Stimulated activated naive CD8-positive, alpha-beta T cell treated with anti-CD3 and anti-CD28 coated beads, Interleukin-15, Interleukin-2, amounts not matched to agents 100 ng/mL and 50 ng/mL, for 24 hours (primary cell): ENCODE data around the gene LMBR1.
"Not testable (repeated sequence)": the region's sequence is repeated elsewhere in the genome, so short reads cannot be mapped to it uniquely, and the experiment has no call there.

ENCODE experiments used
- H3K27ac Mint-ChIP-seq: one replicate; pipeline ENCODE4 v1.8.0; 2021; ENCODE audit warnings: mild to moderate bottlenecking, mixed read lengths
- H3K27me3 Mint-ChIP-seq: one replicate; pipeline ENCODE4 v1.8.0; 2021; ENCODE audit warnings: mixed read lengths
- H3K36me3 Mint-ChIP-seq: one replicate; pipeline ENCODE4 v1.8.0; 2021; ENCODE audit warnings: low read depth, mixed read lengths
- H3K4me1 Mint-ChIP-seq: one replicate; pipeline ENCODE4 v1.8.0; 2021; ENCODE audit warnings: low read depth, mixed read lengths
- H3K4me3 Mint-ChIP-seq: one replicate; pipeline ENCODE4 v1.8.0; 2021; ENCODE audit warnings: mild to moderate bottlenecking, mixed read lengths
- H3K9me3 Mint-ChIP-seq: one replicate; pipeline ENCODE4 v1.8.0; 2021; ENCODE audit warnings: mixed read lengths

The LMBR1 gene

DNA sequence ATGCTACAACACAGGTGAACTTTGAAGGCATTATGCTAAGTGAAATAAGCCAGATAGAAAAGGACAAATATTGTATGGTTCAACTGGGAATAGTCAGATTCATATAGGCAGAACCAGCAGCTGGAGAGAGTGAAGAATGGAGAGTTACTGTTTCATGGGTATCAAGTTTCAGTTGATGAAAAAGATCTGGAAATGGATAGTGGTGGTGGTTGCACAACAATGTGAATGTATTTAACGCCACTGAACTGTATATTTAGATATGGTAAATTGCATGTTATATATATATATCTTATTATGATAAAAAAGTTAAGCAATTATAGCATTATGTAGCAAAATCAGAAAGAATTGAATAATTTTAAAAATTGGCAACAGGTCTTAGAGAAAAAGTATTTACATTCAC, 3.9 kb downstream of the LMBR1 start:
- no peak overlapping the region for H3K27ac Mint-ChIP-seq

DNA sequence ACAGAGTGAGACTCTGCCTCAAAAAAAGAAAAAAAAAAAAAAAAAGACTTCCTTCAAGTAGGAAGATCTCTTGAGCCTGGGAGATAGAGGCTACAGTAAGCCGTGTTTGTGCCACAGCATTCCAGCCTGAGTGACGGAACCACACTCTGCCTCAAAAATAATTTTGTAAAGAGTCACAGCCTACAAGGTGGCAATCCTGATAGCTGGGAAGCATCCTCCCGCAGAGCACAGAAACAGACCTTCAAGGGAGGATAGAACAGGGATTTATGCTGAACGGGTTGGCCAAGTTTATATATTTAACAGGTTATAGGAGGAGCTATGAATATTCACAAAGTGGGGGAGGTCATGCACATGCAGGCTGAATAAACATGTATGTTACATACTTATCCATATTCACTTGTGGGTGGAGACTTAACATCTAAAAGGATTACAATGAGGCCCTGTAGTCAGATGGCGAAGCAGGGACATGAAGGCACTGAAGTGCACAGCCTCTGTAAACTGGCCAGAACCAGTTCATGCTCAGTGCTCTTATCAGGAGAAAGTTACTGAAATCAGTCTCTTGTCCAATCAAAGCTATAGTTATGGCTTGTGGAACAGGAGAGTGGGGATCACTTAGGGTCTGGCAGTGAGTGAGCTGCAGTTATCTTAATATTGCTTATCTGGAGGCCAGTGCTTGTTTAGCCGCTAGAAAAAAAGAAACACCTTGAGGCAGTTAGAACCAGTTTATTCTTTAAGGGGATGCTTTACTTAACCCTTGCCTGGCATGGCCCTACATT, 6.8 kb downstream of the LMBR1 start:
- Mint-ChIP-seq H3K36me3 (peaks cover 41% of the 10 kb centered on the region), H3K27me3 (no peaks in the 10 kb centered on the region), H3K9me3 (no peaks in the 10 kb centered on the region), H3K4me3 (no peak overlapping the region), H3K4me1 (peaks cover 50% of the 10 kb centered on the region), H3K27ac (no peak overlapping the region)

More for the DNA sequence above, 3.9 kb downstream of the LMBR1 start:
- peaks cover 41% of the 10 kb centered on the region for H3K4me1 Mint-ChIP-seq
- no peaks in the 10 kb centered on the region for H3K9me3 Mint-ChIP-seq
- no peak overlapping the region for H3K4me3 Mint-ChIP-seq
- H3K27me3 Mint-ChIP-seq, result no peaks in the 10 kb centered on the region
- H3K36me3 Mint-ChIP-seq, result peaks cover 26% of the 10 kb centered on the region

DNA sequence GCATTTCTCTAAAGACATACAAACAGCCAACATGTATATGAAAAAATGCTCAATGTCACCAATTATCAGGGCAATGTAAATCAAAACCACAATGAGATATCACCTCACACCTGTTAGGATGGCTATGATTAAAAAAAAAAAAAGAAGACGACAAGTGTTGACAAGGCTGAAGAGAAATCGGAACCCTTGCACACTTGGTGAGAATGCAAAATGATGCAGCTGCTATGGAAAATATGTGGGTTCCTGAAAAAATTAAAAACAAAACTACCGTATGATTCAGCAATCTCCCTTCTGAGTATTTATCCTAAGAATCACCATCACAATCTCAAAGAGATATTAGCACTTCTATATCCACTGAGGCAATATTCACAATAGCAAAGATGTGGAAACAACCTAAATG, 11.3 kb downstream of the LMBR1 start:
- Mint-ChIP-seq H3K27me3 (no peaks in the 10 kb centered on the region), H3K9me3 (peaks cover 23% of the 10 kb centered on the region), H3K4me3 (no peak overlapping the region), H3K27ac (no peak overlapping the region), H3K4me1 (peaks cover 54% of the 10 kb centered on the region), H3K36me3 (peaks cover 59% of the 10 kb centered on the region)

DNA sequence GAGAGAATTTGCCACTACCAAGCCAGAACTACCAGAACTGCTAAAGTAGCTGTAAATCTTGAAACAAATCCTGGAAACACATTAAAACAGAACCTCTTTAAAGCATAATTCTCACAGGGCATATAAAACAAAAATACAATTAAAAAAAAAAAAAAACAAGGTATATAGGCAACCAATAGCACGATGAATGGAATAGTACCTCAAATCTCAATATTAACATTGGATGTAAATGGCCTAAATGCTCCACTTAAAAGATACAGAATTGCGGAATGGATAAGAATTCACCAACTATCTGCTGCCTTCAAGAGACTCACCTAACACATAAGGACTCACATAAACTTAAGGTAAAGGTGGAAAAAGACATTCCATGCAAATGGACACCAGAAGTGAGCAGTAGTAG, 17.2 kb downstream of the LMBR1 start:
- H3K27ac Mint-ChIP-seq, result no peak overlapping the region
- no peak overlapping the region for H3K4me3 Mint-ChIP-seq
- H3K36me3 Mint-ChIP-seq, result peaks cover 77% of the 10 kb centered on the region
- peaks cover 45% of the 10 kb centered on the region for H3K9me3 Mint-ChIP-seq
- H3K27me3 Mint-ChIP-seq, result no peaks in the 10 kb centered on the region
- peaks cover 47% of the 10 kb centered on the region for H3K4me1 Mint-ChIP-seq

DNA sequence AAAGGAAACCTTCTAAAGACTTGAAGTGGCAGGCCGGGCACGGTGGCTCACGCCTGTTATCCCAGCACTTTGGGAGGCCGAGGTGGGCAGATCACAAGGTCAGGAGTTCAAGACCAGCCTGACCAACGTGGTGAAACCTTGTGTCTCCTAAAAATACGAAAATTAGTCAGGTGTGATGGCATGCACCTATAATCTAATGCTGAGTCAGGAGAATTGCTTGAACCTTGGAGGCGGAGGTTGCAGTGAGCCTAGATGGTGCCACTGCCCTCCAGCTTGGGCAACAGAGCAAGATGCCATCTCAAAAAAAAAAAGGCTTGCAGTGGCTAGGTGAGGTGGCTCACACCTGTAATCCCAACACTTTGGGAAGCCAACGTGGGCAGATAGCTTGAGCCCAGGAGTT, 24.6 kb downstream of the LMBR1 start:
- H3K27me3 Mint-ChIP-seq, H3K4me3 Mint-ChIP-seq, H3K9me3 Mint-ChIP-seq, H3K27ac Mint-ChIP-seq: not testable (repeated sequence)
- H3K4me1 Mint-ChIP-seq, result peaks cover 49% of the 10 kb centered on the region
- H3K36me3 Mint-ChIP-seq, result peaks cover 50% of the 10 kb centered on the region

DNA sequence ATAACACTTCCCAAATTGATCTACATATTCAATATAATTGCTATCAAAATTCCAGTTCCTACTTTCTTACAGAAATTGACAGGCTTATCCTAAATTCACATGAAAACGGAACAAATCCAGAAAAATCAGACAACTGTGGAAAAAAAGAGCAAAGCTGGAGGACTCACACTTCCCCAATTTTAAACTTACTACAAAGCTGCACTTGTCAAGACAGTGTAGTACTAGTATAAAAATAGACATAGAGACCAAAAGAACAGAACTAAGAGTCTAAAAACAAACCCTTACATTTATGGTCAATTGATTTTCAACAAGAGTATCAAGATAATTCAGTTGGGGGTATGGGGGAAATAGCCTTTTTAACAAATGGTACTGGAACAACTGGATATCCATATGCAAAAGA, 27.5 kb downstream of the LMBR1 start:
- Mint-ChIP-seq H3K9me3 (peaks cover 8% of the 10 kb centered on the region), H3K27ac (no peak overlapping the region), H3K27me3 (no peaks in the 10 kb centered on the region), H3K4me1 (peaks cover 36% of the 10 kb centered on the region), H3K4me3 (no peak overlapping the region), H3K36me3 (peaks cover 57% of the 10 kb centered on the region)

DNA sequence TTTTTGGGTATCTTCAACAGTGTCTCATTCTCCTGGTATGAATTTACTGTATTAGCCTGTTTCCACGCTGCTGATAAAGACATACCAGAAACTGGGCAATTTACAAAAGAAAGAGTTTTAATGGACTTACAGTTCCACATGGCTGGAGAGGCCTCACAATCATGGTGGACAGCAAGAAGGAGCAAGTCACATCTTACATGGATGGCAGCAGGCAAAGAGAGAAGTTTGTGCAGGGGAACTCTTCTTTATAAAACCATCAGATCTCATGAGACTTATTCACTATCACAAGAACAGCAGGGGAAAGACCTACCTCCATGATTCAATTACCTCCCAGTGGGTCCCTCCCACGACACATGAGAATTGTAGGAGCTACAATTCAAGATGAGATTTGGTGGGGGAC, 31.0 kb downstream of the LMBR1 start:
- H3K4me3 Mint-ChIP-seq, H3K27ac Mint-ChIP-seq, H3K27me3 Mint-ChIP-seq: not testable (repeated sequence)
- Mint-ChIP-seq H3K9me3 (peaks cover 23% of the 10 kb centered on the region), H3K4me1 (peaks cover 21% of the 10 kb centered on the region), H3K36me3 (peaks cover 74% of the 10 kb centered on the region)

DNA sequence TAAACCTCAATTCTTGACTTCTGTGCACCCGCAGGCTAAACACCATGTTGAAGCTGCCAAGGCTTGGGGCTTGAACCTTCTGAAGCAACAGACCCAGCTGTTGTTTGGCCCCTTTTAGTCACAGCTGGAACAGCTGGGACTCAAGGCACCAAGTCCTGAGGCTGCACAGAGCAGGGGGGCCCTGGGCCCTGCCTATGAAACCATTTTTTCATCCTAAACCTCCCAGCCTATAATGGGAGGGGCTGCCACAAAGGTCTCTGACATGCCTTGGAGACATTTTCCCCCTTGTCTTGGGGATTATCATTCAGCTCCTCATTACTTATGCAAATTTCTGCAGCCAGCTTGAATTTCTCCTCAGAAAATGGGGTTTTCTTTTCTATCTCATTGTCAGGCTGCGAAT, 31.8 kb downstream of the LMBR1 start:
- Mint-ChIP-seq H3K4me3 (no peak overlapping the region), H3K27me3 (no peaks in the 10 kb centered on the region), H3K9me3 (peaks cover 27% of the 10 kb centered on the region), H3K27ac (no peak overlapping the region), H3K4me1 (peaks cover 17% of the 10 kb centered on the region), H3K36me3 (peaks cover 76% of the 10 kb centered on the region)

DNA sequence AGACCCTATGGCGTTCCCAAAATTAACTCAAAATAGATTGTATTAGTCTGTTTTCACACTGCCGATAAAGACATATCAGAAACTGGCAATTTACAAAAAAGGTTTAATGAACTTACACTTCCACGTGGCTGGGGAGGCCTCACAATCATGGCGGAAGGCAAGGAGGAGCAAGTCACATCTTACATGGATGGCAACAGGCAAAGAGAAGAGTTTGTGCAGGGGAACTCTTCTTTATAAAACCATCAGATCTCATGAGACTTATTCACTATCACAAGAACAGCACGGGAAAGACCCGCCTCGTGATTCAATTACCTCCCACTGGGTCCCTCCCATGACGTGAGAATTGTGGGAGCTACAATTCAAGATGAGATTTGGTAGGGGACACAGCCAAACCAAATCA, 32.9 kb downstream of the LMBR1 start:
- H3K27ac Mint-ChIP-seq, H3K27me3 Mint-ChIP-seq, H3K4me1 Mint-ChIP-seq, H3K4me3 Mint-ChIP-seq: not testable (repeated sequence)
- Mint-ChIP-seq H3K9me3 (peaks cover 32% of the 10 kb centered on the region), H3K36me3 (peaks cover 81% of the 10 kb centered on the region)

DNA sequence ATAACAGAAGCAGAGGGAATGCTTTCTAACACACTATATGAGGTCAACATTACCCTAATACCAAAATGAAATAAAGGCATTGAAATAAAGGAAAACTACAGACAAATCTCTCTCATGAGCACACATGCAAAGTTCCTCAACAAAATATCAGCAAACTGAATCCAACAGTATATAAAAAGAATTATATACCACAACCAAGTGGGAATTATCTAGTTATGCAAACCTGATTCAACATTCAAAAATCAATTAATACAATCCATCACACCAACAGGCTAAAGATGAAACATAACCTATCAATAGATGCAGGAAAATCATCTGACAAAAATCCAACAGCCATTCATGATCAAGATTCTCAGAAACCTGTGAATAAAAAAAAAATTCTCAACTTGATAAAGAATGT, 34.5 kb downstream of the LMBR1 start:
- Mint-ChIP-seq H3K9me3 (peaks cover 41% of the 10 kb centered on the region), H3K27ac (no peak overlapping the region), H3K27me3 (no peaks in the 10 kb centered on the region), H3K4me1 (peaks cover 4% of the 10 kb centered on the region), H3K4me3 (no peak overlapping the region), H3K36me3 (peaks cover 89% of the 10 kb centered on the region)

DNA sequence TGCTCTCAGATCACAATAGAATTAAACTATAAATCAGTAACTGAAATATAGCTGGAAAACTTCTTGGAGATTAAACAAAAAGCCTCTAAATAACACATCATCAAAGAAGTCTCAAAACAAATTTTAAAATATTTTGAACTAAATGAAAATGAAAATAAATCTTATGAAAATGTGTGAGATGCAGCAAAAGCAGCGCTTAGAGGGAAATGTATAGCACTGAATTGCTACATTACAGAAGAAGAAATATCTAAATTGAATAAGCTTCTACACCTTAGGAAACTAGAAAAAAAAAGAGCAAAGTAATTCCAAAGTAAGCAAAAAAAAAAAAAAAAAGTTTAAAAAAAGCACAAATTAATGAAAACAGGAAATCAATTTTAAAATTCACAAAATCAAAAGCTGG, 35.2 kb downstream of the LMBR1 start:
- Mint-ChIP-seq H3K9me3 (peaks cover 41% of the 10 kb centered on the region), H3K4me3 (no peak overlapping the region), H3K36me3 (peaks cover 81% of the 10 kb centered on the region), H3K4me1 (peaks cover 4% of the 10 kb centered on the region), H3K27ac (no peak overlapping the region), H3K27me3 (no peaks in the 10 kb centered on the region)

DNA sequence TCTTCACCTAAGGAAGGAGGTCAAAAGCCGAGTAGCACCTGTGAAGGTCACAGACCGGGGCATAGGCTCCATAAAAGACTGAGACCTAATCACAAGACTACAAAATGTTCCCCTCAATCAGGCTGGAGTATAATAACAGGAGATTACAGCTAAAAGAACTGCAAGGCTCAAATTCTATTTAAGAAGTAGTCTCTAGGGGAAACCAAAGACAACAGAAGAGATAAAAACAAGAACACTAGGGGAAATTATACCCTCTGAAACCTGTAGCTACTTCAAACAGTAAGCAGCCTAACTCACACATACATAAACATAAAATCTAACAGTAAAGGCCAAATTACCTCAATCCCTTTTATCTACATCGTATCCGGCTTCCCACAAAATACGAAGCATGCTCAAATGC, 38.3 kb downstream of the LMBR1 start:
- no peak overlapping the region for H3K4me3 Mint-ChIP-seq
- peaks cover 12% of the 10 kb centered on the region for H3K4me1 Mint-ChIP-seq
- no peak overlapping the region for H3K27ac Mint-ChIP-seq
- H3K27me3 Mint-ChIP-seq, result no peaks in the 10 kb centered on the region
- H3K36me3 Mint-ChIP-seq, result peaks cover 69% of the 10 kb centered on the region
- H3K9me3 Mint-ChIP-seq, result peaks cover 31% of the 10 kb centered on the region

DNA sequence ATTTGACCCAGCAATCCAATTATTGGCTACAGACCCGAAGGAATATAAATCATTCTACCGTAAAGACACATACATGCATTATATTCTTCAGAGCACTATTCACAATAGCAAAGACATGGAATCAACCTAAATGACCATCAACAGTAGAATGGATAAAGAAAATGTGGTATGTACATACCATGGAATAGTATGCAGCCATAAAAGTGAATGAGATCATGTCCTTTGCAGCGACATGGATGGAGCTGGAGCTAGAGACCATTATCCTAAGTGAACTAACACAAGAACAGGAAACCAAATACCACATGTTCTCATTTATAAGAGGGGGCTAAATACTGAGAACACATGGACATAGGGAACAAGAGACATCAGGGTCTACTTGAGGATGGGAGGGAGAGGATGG, 44.0 kb downstream of the LMBR1 start:
- Mint-ChIP-seq H3K27me3 (no peaks in the 10 kb centered on the region), H3K27ac (no peak overlapping the region), H3K36me3 (peaks cover 35% of the 10 kb centered on the region), H3K4me1 (peaks cover 45% of the 10 kb centered on the region), H3K9me3 (peaks cover 7% of the 10 kb centered on the region), H3K4me3 (no peak overlapping the region)

DNA sequence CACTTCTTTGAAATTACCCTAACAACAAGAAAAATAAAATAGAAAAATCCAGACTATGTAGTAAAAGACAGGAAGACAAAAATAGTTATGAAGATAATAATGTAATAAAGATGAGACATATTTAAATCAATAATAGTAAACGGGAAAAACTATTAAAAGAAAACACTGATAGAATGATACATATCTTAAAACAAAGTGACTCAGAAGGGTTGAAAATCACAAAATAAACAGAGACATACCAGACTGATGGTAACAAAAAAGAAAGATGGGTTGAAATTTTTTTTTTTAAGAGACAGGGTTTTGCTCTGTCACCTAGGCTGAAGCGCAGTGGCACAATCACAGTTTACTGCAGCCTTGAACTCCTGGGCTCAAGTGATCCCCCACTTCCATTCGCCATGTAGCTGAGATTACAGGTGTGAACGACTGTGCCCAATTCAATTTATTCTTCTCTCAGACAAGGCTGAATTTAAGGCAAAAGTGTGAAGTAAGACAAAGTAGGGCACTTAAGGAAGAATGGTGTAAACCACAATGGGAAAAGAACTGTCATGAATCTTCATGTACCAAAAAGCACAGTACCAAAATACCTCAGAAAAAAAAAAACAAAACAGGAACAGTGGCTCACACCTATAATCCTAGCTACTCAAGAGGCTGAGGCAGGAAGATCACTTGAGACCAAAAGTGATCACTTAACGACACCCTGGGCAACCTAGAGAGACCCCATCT, 47.4 kb downstream of the LMBR1 start:
- Mint-ChIP-seq H3K27ac (peak overlapping the region; percentile 14), H3K4me3 (no peak overlapping the region), H3K4me1 (peaks cover 37% of the 10 kb centered on the region), H3K27me3 (no peaks in the 10 kb centered on the region), H3K9me3 (no peaks in the 10 kb centered on the region), H3K36me3 (peaks cover 19% of the 10 kb centered on the region)

DNA sequence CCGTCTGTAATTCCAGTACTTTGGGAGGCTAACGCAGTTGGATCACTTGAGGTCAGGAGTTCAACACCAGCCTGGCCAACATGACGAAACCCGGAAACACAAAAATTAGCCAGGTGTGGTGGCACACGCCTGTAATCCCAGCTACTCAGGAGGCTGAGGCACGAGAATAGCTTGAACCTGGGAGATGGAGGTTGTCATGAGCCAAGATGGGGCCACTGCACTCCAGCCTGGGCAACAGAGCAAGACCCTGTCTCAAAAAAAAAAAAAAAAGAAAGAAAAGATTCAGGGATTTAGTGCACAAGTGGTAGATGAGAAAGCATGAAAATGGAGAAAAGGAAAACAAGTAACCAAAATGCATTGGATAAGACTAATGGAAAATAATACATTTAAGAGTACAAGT, 49.4 kb downstream of the LMBR1 start:
- not testable (repeated sequence) for H3K4me3 Mint-ChIP-seq, H3K27ac Mint-ChIP-seq, H3K27me3 Mint-ChIP-seq, H3K9me3 Mint-ChIP-seq
- Mint-ChIP-seq H3K36me3 (peaks cover 23% of the 10 kb centered on the region), H3K4me1 (peaks cover 31% of the 10 kb centered on the region)

DNA sequence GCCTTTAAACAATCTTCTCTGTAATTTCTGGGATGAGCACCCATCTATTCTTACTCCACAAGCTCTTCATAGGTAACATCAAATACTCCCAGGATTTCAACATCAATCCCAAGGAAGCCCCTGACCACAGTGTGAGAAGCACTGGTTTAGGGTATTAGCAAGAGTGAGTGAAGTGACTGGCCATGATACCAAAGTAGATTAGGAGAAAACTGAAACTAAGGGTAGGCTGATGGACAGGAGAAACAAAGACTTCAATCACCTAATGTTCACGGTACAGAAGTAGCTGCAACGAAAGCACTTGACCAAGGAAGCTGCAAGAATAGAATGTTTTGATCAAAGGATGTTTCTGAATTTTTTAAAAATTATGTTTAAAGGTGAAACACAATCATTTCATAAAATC, 49.8 kb downstream of the LMBR1 start:
- Mint-ChIP-seq H3K9me3 (no peaks in the 10 kb centered on the region), H3K27ac (no peak overlapping the region), H3K27me3 (no peaks in the 10 kb centered on the region), H3K4me3 (no peak overlapping the region), H3K36me3 (peaks cover 23% of the 10 kb centered on the region), H3K4me1 (peaks cover 27% of the 10 kb centered on the region)
